SK-N-SH (cell line): ENCODE data around the gene RCAN1. TPM values are rescaled to one million over a fixed set of nuclear protein-coding genes. Genes with fewer than 3 reads are reported as not detected.

ENCODE experiments used
- polyA plus RNA-seq, 3 experiments: library from polyadenylated mRNA; depleted of rRNA; stranded (reverse); fragments of >200 nt; gene quantifications; 2 replicates each; pipeline ENCODE4 v1.2.3, GENCODE V29; 2012

RCAN1 gene
- polyA plus RNA-seq, 1 of the 3 experiments (the other 2 are of a cell fraction), result 16.7 TPM

Other genes with a start within 250 kb of the RCAN1 start
- gene SMIM11, start 239.6 kb downstream of the RCAN1 start, polyA plus RNA-seq (2012; rRNA removed), result 15.0 and 21.6 TPM in 2 replicates
- gene SMIM34, start 191.2 kb downstream of the RCAN1 start, polyA plus RNA-seq (2012; rRNA removed), result not detected in 2 replicates
- gene KCNE1, start 102.9 kb downstream of the RCAN1 start, polyA plus RNA-seq (2012; rRNA removed), result 0.06 and 0.16 TPM in 2 replicates
- gene CLIC6, start 53.9 kb upstream of the RCAN1 start, polyA plus RNA-seq (2012; rRNA removed), result 0.03 and 0.08 TPM in 2 replicates